Nephron progenitor cell (in vitro differentiated cells): Measurements from ENCODE around the gene ABHD8.
A peak's percentile ranks its signal among the peaks of the same experiment; 100 is the strongest.

Experiments
- DNase-seq: peaks from one replicate; pipeline ENCODE4 v3.0.0; 2021
- H3K27ac Mint-ChIP-seq: 2 replicates; pipeline ENCODE4 v1.8.0; 2021; ENCODE audit warnings: mild to moderate bottlenecking, moderate library complexity, mixed read lengths
- H3K27me3 Mint-ChIP-seq: 2 replicates; pipeline ENCODE4 v1.8.0; 2021; ENCODE audit warnings: mild to moderate bottlenecking, low read depth, mixed read lengths; ENCODE audit not compliant: poor library complexity
- H3K36me3 Mint-ChIP-seq: 2 replicates; pipeline ENCODE4 v1.8.0; 2021; ENCODE audit warnings: low read depth, mixed read lengths
- H3K4me1 Mint-ChIP-seq: 2 replicates; pipeline ENCODE4 v1.8.0; 2021; ENCODE audit warnings: mixed read lengths
- H3K4me3 Mint-ChIP-seq: 2 replicates; pipeline ENCODE4 v1.8.0; 2021; ENCODE audit warnings: mild to moderate bottlenecking, moderate library complexity, mixed read lengths
- H3K9me3 Mint-ChIP-seq: 2 replicates; pipeline ENCODE4 v1.8.0; 2021; ENCODE audit warnings: mild to moderate bottlenecking, moderate library complexity, mixed read lengths
- TF ChIP-seq, protein P1 (sequence below): fragments of 200-600 bp; sonication (generic); IDR thresholded peaks from 2 replicates; pipeline ENCODE4 v1.5.0; 2021; ENCODE audit warnings: antibody characterized with exemption

Gene ABHD8

DNA sequence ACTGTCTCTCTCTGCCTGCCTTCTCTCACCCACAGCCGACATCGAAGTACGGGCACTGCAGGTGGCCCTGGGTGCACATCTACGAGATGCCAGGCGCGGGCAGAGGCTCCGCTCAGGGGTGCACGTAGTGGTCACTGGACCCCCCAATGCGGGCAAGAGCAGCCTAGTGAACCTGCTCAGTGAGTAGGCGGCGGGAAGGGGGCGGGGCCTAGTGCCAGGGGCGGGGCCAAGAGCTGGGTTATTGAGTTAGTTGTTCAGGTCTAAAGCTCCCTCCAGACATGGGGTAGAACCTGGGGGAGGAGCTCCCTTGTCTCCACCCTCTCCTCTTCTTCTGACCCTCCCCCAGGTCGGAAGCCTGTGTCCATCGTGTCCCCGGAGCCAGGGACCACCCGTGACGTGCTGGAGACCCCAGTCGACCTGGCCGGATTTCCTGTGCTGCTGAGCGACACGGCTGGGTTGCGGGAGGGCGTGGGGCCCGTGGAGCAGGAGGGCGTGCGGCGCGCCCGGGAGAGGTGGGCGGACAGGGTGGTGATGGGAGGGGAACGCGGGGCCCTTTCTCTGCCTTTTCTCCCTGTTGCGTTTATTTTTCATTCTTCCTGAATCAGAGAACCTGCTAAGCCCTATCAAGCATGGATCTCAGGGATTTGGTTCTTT lies 36.0 kb upstream of the ABHD8 start:
- H3K36me3 Mint-ChIP-seq, result peaks cover 6% of the 10 kb centered on the region
- peak; percentile 43 for DNase-seq
- peak overlapping the region; percentile 96 for H3K4me3 Mint-ChIP-seq

DNA sequence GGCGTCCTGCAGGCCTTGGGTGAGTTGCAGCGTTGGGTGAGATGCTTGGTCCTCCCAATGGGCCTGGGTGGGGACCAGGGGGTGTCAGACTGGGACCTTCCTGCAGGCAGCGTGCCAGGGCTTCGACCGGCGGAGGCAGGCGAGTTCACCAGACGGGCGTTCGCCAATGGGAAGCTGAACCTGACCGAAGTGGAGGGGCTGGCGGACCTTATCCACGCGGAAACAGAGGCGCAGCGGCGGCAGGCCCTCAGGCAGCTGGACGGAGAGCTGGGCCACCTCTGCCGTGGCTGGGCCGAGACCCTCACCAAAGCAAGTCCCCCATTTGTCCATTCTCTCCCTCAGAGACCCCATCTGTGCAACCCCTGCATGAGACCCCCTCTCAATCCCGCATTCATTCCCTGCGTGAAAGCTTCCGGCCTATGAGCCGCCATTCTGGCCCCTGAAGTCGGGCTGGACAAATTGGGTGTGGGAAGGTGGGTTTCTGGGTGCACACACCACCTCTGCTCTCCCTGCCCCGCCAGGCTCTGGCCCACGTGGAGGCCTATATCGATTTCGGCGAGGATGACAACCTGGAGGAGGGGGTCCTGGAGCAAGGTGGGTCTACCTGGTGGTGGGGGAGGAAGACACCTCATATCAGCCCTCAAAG lies 35.3 kb upstream of the ABHD8 start:
- Mint-ChIP-seq H3K36me3 (peaks cover 6% of the 10 kb centered on the region), H3K4me3 (peak overlapping the region; percentile 96), H3K9me3 (no peaks in the 10 kb centered on the region), H3K4me1 (peaks cover 53% of the 10 kb centered on the region), H3K27ac (no peak overlapping the region), H3K27me3 (peaks cover 3% of the 10 kb centered on the region)
- no peak for DNase-seq
- TF ChIP-seq, protein P1, sequence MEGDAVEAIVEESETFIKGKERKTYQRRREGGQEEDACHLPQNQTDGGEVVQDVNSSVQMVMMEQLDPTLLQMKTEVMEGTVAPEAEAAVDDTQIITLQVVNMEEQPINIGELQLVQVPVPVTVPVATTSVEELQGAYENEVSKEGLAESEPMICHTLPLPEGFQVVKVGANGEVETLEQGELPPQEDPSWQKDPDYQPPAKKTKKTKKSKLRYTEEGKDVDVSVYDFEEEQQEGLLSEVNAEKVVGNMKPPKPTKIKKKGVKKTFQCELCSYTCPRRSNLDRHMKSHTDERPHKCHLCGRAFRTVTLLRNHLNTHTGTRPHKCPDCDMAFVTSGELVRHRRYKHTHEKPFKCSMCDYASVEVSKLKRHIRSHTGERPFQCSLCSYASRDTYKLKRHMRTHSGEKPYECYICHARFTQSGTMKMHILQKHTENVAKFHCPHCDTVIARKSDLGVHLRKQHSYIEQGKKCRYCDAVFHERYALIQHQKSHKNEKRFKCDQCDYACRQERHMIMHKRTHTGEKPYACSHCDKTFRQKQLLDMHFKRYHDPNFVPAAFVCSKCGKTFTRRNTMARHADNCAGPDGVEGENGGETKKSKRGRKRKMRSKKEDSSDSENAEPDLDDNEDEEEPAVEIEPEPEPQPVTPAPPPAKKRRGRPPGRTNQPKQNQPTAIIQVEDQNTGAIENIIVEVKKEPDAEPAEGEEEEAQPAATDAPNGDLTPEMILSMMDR, result no peak

More for the DNA sequence above, 36.0 kb upstream of the ABHD8 start:
- Mint-ChIP-seq H3K27ac (no peak overlapping the region), H3K4me1 (peaks cover 48% of the 10 kb centered on the region), H3K27me3 (peaks cover 3% of the 10 kb centered on the region), H3K9me3 (no peaks in the 10 kb centered on the region)
- TF ChIP-seq, protein P1, result no peak

DNA sequence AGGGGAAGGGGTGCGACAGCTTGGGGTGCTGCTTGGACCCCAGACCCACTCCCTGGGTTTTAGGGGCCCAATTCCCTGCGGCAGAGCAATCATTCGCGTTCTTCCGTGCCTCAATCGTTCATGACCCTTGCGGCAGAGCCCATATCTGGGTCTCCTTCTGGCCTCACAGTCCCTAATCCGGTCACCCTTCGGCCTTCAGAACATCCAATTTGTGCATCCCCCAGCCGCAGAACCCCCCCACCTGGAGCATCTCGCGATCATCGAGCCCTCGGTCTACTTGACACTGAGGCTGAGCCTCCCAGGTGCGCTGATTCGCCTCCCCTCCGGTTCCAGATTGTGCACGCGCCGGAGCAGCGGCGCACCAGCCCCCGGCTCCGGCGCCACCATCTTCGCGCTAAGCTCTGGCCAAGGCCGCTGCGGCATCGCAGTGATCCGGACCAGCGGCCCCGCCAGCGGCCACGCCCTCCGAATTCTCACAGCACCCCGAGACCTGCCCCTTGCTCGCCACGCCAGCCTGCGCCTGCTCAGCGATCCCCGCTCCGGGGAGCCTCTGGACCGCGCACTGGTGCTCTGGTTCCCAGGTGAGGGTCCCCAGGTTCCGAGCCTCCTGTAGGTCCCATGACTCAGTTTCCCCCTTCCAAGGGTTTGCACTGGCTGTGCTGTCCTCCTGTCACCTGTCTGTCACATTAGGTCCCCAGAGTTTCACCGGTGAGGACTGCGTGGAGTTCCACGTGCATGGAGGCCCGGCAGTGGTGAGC lies 34.6 kb upstream of the ABHD8 start:
- H3K4me1 Mint-ChIP-seq, result peaks cover 56% of the 10 kb centered on the region
- H3K9me3 Mint-ChIP-seq, result no peaks in the 10 kb centered on the region
- H3K4me3 Mint-ChIP-seq, result peak overlapping the region; percentile 96
- H3K36me3 Mint-ChIP-seq, result peaks cover 9% of the 10 kb centered on the region
- peak; percentile 53 for DNase-seq
- no peak overlapping the region for H3K27ac Mint-ChIP-seq
- peaks cover 7% of the 10 kb centered on the region for H3K27me3 Mint-ChIP-seq
- TF ChIP-seq, protein P1, result no peak

DNA sequence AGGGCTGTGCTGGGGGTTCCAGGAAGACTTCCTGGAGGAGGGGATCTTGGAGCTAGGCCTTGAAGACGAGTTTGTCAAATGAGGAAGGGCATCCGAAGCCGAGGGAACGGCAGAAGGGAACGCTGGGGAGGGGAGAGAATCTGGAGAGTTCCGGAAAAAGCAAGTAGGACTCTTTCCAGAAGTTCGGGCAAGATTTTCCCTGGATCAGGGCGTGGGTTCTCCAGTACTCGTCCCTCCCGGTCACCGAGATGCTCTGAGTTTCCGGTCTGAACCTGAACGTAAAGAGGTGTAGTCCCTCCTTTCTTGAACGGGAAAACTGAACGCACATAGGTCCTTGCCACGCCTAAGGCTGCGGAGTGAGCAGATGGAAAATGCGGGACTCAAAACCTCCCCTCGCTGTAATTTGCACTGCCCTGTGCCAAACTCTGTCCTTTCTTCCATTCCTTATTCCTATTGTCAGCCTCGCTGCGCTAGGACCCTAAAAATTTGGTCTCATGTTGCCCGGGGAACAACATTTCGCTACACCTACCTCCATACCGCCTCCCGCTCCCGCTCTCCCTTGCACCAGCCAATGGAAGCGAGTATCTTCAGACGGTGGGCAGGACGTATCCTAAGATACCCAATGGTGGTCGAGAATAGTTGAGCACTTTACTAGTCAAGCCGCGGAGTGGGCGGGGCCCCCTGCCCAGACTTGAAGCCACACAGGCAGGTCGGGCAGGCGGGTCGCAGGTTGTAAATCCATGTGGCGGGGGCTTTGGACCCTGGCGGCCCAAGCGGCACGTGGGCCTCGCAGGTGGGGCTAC lies 33.8 kb upstream of the ABHD8 start, which contains the start of gene GTPBP3:
GTPBP3 (plus strand) TSS at position 682 of the 803 bp plus-strand sequence; CDS start at position 741, 59 bp downstream.
- peaks cover 61% of the 10 kb centered on the region for H3K4me1 Mint-ChIP-seq
- peak; percentile 96 for DNase-seq
- H3K4me3 Mint-ChIP-seq, result peak within 1 kb of the TSS; percentile 96
- TF ChIP-seq, protein P1, result no peak
- H3K9me3 Mint-ChIP-seq, result no peaks in the 10 kb centered on the region
- H3K36me3 Mint-ChIP-seq, result peaks cover 13% of the 10 kb centered on the region
- H3K27ac Mint-ChIP-seq, result peak within 1 kb of the TSS; percentile 93
- H3K27me3 Mint-ChIP-seq, result peaks cover 5% of the 10 kb centered on the region

DNA sequence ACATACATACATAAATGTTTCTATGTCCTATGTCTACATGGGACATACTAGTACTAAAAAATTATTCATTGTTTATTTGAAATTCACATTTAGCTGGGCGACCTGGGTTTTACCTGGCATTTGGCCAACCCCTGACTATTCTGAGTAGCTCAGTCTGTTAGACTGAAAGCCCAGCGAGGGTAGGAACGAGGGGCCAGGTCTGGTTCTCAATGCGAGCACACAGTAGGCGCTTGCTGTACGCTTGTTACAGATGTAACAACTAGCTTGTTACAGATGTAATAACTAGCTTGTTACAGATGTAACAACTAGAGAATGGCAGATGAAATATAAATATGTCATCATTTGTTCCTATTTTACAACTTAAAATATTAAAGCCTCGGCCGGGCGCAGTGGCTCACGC lies 32.4 kb upstream of the ABHD8 start:
- Mint-ChIP-seq H3K9me3 (no peaks in the 10 kb centered on the region), H3K4me1 (peaks cover 56% of the 10 kb centered on the region), H3K4me3 (peak overlapping the region; percentile 96), H3K27ac (no peak overlapping the region), H3K36me3 (peaks cover 23% of the 10 kb centered on the region), H3K27me3 (peaks cover 12% of the 10 kb centered on the region)
- no peak for DNase-seq
- TF ChIP-seq, protein P1, result no peak
